DND-41 (cell line): ENCODE data around the gene TAS1R3.

Experiments used
- ATAC-seq: fragments of 200-7000 bp; cut with Tn5 transposase; 3 replicates; pipeline ENCODE4 v1.9.1; 2021; ENCODE audit warnings: low read depth; ENCODE audit not compliant: insufficient read depth
- DNase-seq: peaks from one replicate; pipeline ENCODE4 v3.0.0-alpha.2; 2020
- H2AFZ ChIP-seq: 2 replicates; pipeline ENCODE4 v1.6.0; 2012; ENCODE audit warnings: low read depth, low read length
- H3K27ac ChIP-seq: 2 replicates; pipeline ENCODE4 v1.5.1; 2012; ENCODE audit warnings: low read length, inconsistent platforms
- H3K27me3 ChIP-seq: fragments of 200-600 bp; sonication (generic); 2 replicates; pipeline ENCODE4 v1.6.0; 2012; ENCODE audit warnings: low read length, mild to moderate bottlenecking, inconsistent platforms; ENCODE audit not compliant: insufficient read depth, poor library complexity
- H3K36me3 ChIP-seq: 2 replicates; pipeline ENCODE4 v1.5.1; 2012; ENCODE audit warnings: low read length, inconsistent platforms; ENCODE audit not compliant: insufficient read depth
- H3K4me1 ChIP-seq: 2 replicates; pipeline ENCODE4 v1.5.1; 2012; ENCODE audit warnings: mild to moderate bottlenecking, low read length; ENCODE audit not compliant: insufficient read depth
- H3K4me2 ChIP-seq: 2 replicates; pipeline ENCODE4 v1.6.0; 2012; ENCODE audit warnings: mild to moderate bottlenecking, moderate library complexity, low read length, inconsistent platforms; ENCODE audit not compliant: insufficient read depth
- H3K4me3 ChIP-seq, 2 experiments: fragments of 200-600 bp in 1 of 2; shearing (Covaris generic) in 1 of 2; 2 replicates each; pipeline ENCODE4 v1.5.1; 2012 to 2016; ENCODE audit warnings: inconsistent platforms in 2 of 2, low read length in 2 of 2, mild to moderate bottlenecking in 2 of 2, low read depth in 1 of 2, moderate library complexity in 1 of 2
- H3K79me2 ChIP-seq: 2 replicates; pipeline ENCODE4 v1.6.0; 2012; ENCODE audit warnings: low read length, inconsistent platforms; ENCODE audit not compliant: insufficient read depth
- H3K9ac ChIP-seq: 2 replicates; pipeline ENCODE4 v1.6.0; 2012; ENCODE audit warnings: low read depth, mild to moderate bottlenecking, inconsistent platforms, low read length, moderate library complexity
- H3K9me3 ChIP-seq: 2 replicates; pipeline ENCODE4 v1.5.1; 2012; ENCODE audit warnings: low read length, moderate library complexity, mild to moderate bottlenecking, inconsistent platforms; ENCODE audit not compliant: insufficient read depth, severe bottlenecking
- H4K20me1 ChIP-seq: 2 replicates; pipeline ENCODE4 v1.6.0; 2012; ENCODE audit warnings: low read length; ENCODE audit not compliant: insufficient read depth
- EZH2 ChIP-seq: IDR thresholded peaks from 3 replicates; pipeline ENCODE4 v1.6.1; 2012; ENCODE audit warnings: borderline replicate concordance, low read depth, mild to moderate bottlenecking, moderate library complexity, low read length, inconsistent platforms; ENCODE audit not compliant: severe bottlenecking
- TF ChIP-seq, protein P1 (sequence below): IDR thresholded peaks from 2 replicates; pipeline ENCODE4 v1.5.1; 2012; ENCODE audit warnings: borderline replicate concordance, low read length, moderate library complexity, mild to moderate bottlenecking; ENCODE audit not compliant: poor library complexity, severe bottlenecking; ENCODE audit errors: extremely low read depth

Gene TAS1R3

DNA sequence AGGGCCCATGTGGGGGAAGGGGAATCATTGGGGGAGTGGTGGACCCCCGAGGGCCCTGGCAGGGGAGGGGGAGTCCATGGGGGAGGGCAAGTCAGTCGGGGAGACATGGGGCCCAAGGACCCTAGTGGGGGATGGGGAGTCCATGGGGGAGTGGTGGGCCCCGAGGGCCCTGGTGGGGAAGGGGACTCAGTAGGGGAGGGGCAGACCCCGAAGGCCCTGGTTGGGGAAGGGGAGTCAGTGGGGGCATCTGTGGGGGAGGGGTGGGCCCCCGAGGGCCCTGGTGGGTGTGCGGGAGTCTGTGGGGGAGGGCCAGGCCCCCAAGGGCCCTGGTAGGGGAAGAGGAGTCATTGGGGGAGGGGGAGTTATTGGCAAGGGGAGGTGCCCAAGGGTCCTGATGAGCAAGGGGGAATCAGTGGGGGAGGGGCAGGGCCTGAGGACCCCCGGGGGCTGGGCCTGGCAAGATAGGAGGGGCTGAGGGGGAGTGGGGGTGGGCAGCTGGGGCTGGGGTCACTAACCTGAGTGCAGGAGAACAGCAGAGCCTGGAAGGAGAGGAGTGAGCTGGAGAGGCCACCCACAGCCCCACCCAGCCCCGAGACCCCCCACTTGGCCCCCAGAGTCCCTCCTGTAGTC, 25.2 kb downstream of the TAS1R3 start:
- Histone ChIP-seq H3K27me3 (no peaks in the 10 kb centered on the region), H3K79me2 (no peaks in the 10 kb centered on the region), H3K9ac (no peak overlapping the region), H4K20me1 (peaks cover 22% of the 10 kb centered on the region), H3K27ac (no peak overlapping the region), H3K4me1 (peaks cover 5% of the 10 kb centered on the region), H3K9me3 (no peaks in the 10 kb centered on the region), H3K4me2 (no peak overlapping the region), H3K36me3 (no peaks in the 10 kb centered on the region), H3K4me3 (no peak overlapping the region), H2AFZ (no peak overlapping the region)
- TF ChIP-seq, protein P1, sequence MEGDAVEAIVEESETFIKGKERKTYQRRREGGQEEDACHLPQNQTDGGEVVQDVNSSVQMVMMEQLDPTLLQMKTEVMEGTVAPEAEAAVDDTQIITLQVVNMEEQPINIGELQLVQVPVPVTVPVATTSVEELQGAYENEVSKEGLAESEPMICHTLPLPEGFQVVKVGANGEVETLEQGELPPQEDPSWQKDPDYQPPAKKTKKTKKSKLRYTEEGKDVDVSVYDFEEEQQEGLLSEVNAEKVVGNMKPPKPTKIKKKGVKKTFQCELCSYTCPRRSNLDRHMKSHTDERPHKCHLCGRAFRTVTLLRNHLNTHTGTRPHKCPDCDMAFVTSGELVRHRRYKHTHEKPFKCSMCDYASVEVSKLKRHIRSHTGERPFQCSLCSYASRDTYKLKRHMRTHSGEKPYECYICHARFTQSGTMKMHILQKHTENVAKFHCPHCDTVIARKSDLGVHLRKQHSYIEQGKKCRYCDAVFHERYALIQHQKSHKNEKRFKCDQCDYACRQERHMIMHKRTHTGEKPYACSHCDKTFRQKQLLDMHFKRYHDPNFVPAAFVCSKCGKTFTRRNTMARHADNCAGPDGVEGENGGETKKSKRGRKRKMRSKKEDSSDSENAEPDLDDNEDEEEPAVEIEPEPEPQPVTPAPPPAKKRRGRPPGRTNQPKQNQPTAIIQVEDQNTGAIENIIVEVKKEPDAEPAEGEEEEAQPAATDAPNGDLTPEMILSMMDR = no peak
- no peak for TF ChIP-seq EZH2
- ATAC-seq (no peak), DNase-seq (no peak)

DNA sequence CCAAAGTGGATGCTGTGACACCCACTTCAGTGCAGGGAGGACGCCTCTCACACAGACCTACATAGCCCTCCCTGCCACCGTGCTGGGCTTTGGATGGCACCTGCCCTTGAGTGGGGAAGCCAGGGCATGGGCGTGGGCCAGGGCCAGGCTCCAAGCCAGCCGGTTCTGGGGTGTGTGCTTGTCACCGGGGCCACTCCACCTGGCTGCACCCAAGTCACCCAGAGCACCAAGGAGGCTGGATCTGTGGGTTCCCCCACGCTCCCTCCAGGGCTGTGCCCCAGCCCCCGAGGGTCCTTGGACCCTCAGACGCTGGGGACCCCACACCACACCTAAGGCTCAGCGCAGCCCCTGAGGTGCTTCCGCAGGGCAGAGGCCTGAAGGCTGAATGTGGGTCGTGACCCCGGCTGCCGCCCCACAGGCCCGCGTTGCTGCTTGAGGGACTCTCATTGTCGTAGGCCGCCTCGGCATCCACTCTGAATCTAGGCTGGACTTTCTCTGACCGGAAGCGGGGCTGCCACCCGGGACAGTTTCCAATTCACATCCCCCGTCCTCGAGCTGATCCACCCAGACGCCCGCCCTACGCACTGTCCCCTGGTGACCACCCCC, 25.8 kb downstream of the TAS1R3 start:
- Histone ChIP-seq H3K4me2 (no peak overlapping the region), H2AFZ (no peak overlapping the region), H3K36me3 (no peaks in the 10 kb centered on the region), H3K79me2 (no peaks in the 10 kb centered on the region), H3K4me1 (no peaks in the 10 kb centered on the region), H4K20me1 (peaks cover 17% of the 10 kb centered on the region), H3K9me3 (no peaks in the 10 kb centered on the region), H3K27me3 (no peaks in the 10 kb centered on the region), H3K4me3 (no peak overlapping the region), H3K9ac (no peak overlapping the region), H3K27ac (no peak overlapping the region)
- 0 out of 3 replicates have a peak, but pooled peaks have one; percentile 8 for ATAC-seq
- DNase-seq = no peak
- TF ChIP-seq, protein P1 = no peak
- TF ChIP-seq EZH2 = no peak

DNA sequence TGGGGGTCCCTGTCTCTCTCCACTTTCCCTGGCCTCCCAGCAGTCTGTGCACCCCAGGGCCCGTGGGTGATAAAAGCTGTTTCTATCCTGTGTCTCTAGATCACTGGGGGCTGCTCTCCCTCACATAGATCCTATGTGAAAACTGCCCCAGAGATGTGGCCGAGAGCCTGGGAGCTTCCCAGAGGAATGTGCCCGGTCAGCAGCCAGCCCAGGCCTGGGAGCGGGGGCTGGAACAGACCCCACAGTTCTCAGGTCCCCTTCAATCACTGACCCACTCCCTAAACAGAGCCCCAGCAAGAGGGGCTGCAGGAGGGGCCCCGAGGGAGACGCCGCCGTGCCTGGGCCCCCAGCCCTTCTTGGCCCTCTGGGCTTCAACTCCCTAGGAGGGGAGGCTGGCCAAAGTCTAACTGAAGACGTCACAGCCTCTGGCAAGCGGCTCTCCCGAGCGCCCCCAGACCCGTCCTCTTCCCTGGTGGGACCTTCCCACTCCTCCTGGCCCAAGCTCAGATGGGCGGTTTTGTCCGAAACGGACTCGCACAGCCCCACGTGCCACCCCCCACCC, 26.9 kb downstream of the TAS1R3 start:
- Histone ChIP-seq H3K9ac (no peak overlapping the region), H3K27ac (no peak overlapping the region), H3K36me3 (no peaks in the 10 kb centered on the region), H4K20me1 (0 out of 2 replicates have a peak, but pooled peaks cover 8% of the 10 kb centered on the region), H3K4me2 (no peak overlapping the region), H3K9me3 (no peaks in the 10 kb centered on the region), H3K79me2 (no peaks in the 10 kb centered on the region), H2AFZ (no peak overlapping the region), H3K4me3 (no peak overlapping the region), H3K4me1 (no peaks in the 10 kb centered on the region), H3K27me3 (no peaks in the 10 kb centered on the region)
- ATAC-seq = no peak
- DNase-seq = no peak
- TF ChIP-seq, protein P1 = no peak
- TF ChIP-seq EZH2 = no peak
